H9 (cell line): ENCODE measurements around the gene GRIK1. TPM values are rescaled to one million over a fixed set of nuclear protein-coding genes. Genes with fewer than 3 reads are reported as not detected.

Source experiments
- DNase-seq: peaks from one replicate; pipeline ENCODE4 v3.0.0-alpha.2; 2017
- H2AFZ ChIP-seq: one replicate; pipeline ENCODE4 v1.6.1; 2013; ENCODE audit warnings: mild to moderate bottlenecking, low read length, control low read depth, moderate library complexity
- H2AK5ac ChIP-seq: 2 replicates; pipeline ENCODE4 v1.6.1; 2013; ENCODE audit warnings: low read length, control low read depth, mixed read lengths; ENCODE audit not compliant: insufficient read length
- H2BK120ac ChIP-seq: one replicate; pipeline ENCODE4 v1.6.1; 2013; ENCODE audit warnings: low read depth, mild to moderate bottlenecking, low read length, control low read depth, inconsistent platforms; ENCODE audit not compliant: poor library complexity, severe bottlenecking
- H2BK12ac ChIP-seq: 2 replicates; pipeline ENCODE4 v1.6.1; 2013; ENCODE audit warnings: low read length, control low read depth, mixed read lengths, low read depth; ENCODE audit not compliant: insufficient read length
- H2BK15ac ChIP-seq: 2 replicates; pipeline ENCODE4 v1.6.1; 2013; ENCODE audit warnings: low read depth, low read length, control low read depth
- H2BK20ac ChIP-seq: one replicate; pipeline ENCODE4 v1.6.1; 2013; ENCODE audit warnings: low read depth, mild to moderate bottlenecking, low read length, control low read depth, inconsistent platforms; ENCODE audit not compliant: poor library complexity, severe bottlenecking
- H2BK5ac ChIP-seq: 2 replicates; pipeline ENCODE4 v1.6.1; 2013; ENCODE audit warnings: low read length, control low read depth, mixed read lengths; ENCODE audit not compliant: insufficient read length
- H3K14ac ChIP-seq: 2 replicates; pipeline ENCODE4 v1.6.1; 2013; ENCODE audit warnings: low read length, control low read depth; ENCODE audit not compliant: insufficient read depth
- H3K18ac ChIP-seq: 2 replicates; pipeline ENCODE4 v1.6.1; 2013; ENCODE audit warnings: low read depth, mild to moderate bottlenecking, mixed read lengths, low read length, control low read depth; ENCODE audit not compliant: insufficient read length
- H3K23ac ChIP-seq: 2 replicates; pipeline ENCODE4 v1.6.1; 2013; ENCODE audit warnings: low read length, control low read depth, mixed read lengths, low read depth; ENCODE audit not compliant: insufficient read length
- H3K23me2 ChIP-seq: 2 replicates; pipeline ENCODE4 v1.6.1; 2013; ENCODE audit warnings: low read depth, mild to moderate bottlenecking, mixed read lengths, low read length, control low read depth; ENCODE audit not compliant: insufficient read length, poor library complexity, severe bottlenecking
- H3K27ac ChIP-seq: 2 replicates; pipeline ENCODE4 v1.5.1; 2013; ENCODE audit warnings: low read length, control low read depth, mixed read lengths, low read depth; ENCODE audit not compliant: insufficient read length
- H3K27me3 ChIP-seq: 2 replicates; pipeline ENCODE4 v1.6.1; 2013; ENCODE audit warnings: low read length, control low read depth, inconsistent platforms; ENCODE audit not compliant: insufficient read depth
- H3K4ac ChIP-seq: 2 replicates; pipeline ENCODE4 v1.6.1; 2013; ENCODE audit warnings: low read depth, mild to moderate bottlenecking, control low read depth, inconsistent platforms, low read length, moderate library complexity
- H3K4me1 ChIP-seq: 2 replicates; pipeline ENCODE4 v1.6.1; 2013; ENCODE audit warnings: low read length, control low read depth, inconsistent platforms; ENCODE audit not compliant: insufficient read depth
- H3K4me2 ChIP-seq: 2 replicates; pipeline ENCODE4 v1.6.1; 2013; ENCODE audit warnings: low read length, control low read depth, mixed read lengths; ENCODE audit not compliant: insufficient read length, insufficient read depth
- H3K56ac ChIP-seq: 2 replicates; pipeline ENCODE4 v1.6.1; 2013; ENCODE audit warnings: low read depth, mild to moderate bottlenecking, mixed read lengths, low read length, control low read depth; ENCODE audit not compliant: insufficient read length
- H3K79me1 ChIP-seq: 2 replicates; pipeline ENCODE4 v1.6.1; 2013; ENCODE audit warnings: low read depth, mild to moderate bottlenecking, moderate library complexity, low read length, control low read depth, inconsistent platforms; ENCODE audit not compliant: insufficient read depth, poor library complexity, severe bottlenecking
- H3K79me2 ChIP-seq: 2 replicates; pipeline ENCODE4 v1.6.1; 2013; ENCODE audit warnings: low read length, control low read depth, inconsistent platforms; ENCODE audit not compliant: insufficient read depth
- H3K9ac ChIP-seq: 2 replicates; pipeline ENCODE4 v1.6.1; 2013; ENCODE audit warnings: low read length, control low read depth, mixed read lengths; ENCODE audit not compliant: insufficient read length; ENCODE audit errors: extremely low read depth
- H3K9me3 ChIP-seq: one replicate; pipeline ENCODE4 v1.6.1; 2013; ENCODE audit warnings: low read depth, low read length, inconsistent platforms; ENCODE audit not compliant: control insufficient read depth
- H3T11ph ChIP-seq: one replicate; pipeline ENCODE4 v1.6.1; 2013; ENCODE audit warnings: mild to moderate bottlenecking, low read length, control low read depth, inconsistent platforms
- H4K20me1 ChIP-seq: one replicate; pipeline ENCODE4 v1.6.1; 2013; ENCODE audit not compliant: control insufficient read depth, insufficient read length, insufficient read depth
- H4K5ac ChIP-seq: 2 replicates; pipeline ENCODE4 v1.6.1; 2013; ENCODE audit warnings: low read depth, mild to moderate bottlenecking, mixed read lengths, low read length, control low read depth; ENCODE audit not compliant: insufficient read length
- H4K8ac ChIP-seq: replicated peaks from 2 replicates; pipeline ENCODE4 v1.6.1; 2013; ENCODE audit warnings: low read length, control low read depth, mixed read lengths, low read depth; ENCODE audit not compliant: insufficient read length
- H4K91ac ChIP-seq: 2 replicates; pipeline ENCODE4 v1.6.1; 2013; ENCODE audit warnings: low read depth, mild to moderate bottlenecking, moderate library complexity, mixed read lengths, low read length, control low read depth; ENCODE audit not compliant: insufficient read length
- H3K27ac Mint-ChIP-seq, 3 experiments: 2 replicates in 2 of 3; 3 replicates in 1 of 3; pipeline ENCODE4 v1.8.0; 2020 to 2021; ENCODE audit warnings: mixed read lengths in 3 of 3, mild to moderate bottlenecking in 1 of 3, moderate library complexity in 1 of 3
- H3K27me3 Mint-ChIP-seq: 2 replicates; pipeline ENCODE4 v1.8.0; 2021; ENCODE audit warnings: low read depth, mild to moderate bottlenecking, moderate library complexity, mixed read lengths
- H3K36me3 Mint-ChIP-seq, 3 experiments: 2 replicates in 2 of 3; 3 replicates in 1 of 3; pipeline ENCODE4 v1.8.0; 2020 to 2021; ENCODE audit warnings: low read depth in 3 of 3, mixed read lengths in 3 of 3; ENCODE audit not compliant: insufficient read depth in 1 of 3
- H3K4me1 Mint-ChIP-seq, 2 experiments: 2 replicates each; pipeline ENCODE4 v1.8.0; 2020; ENCODE audit warnings: mixed read lengths in 2 of 2
- H3K4me3 Mint-ChIP-seq, 2 experiments: 2 replicates in 1 of 2; 3 replicates in 1 of 2; pipeline ENCODE4 v1.8.0; 2020 to 2021; ENCODE audit warnings: mild to moderate bottlenecking in 2 of 2, mixed read lengths in 2 of 2, moderate library complexity in 1 of 2
- H3K9me3 Mint-ChIP-seq, 2 experiments: 2 replicates in 1 of 2; 3 replicates in 1 of 2; pipeline ENCODE4 v1.8.0; 2020; ENCODE audit warnings: mild to moderate bottlenecking in 2 of 2, mixed read lengths in 2 of 2, moderate library complexity in 1 of 2
- WGBS: extraction: QIAGEN DNeasy Blood & Tissue Kit; methylation state at CpG from one replicate; pipeline ENCODE4 v1.1.7; 2013; ENCODE audit warnings: missing lambda C conversion rate, low lambda C conversion rate, mixed read lengths; ENCODE audit not compliant: insufficient read length; ENCODE audit errors: extremely low coverage; 5-methylcytosine and 5-hydroxymethylcytosine counted together
- total RNA-seq: library from RNA; stranded (reverse); gene quantifications from 2 replicates; pipeline ENCODE4 v1.2.1, GENCODE V29; 2021
- TF ChIP-seq, protein P1 (sequence below): fragments of 200-600 bp; sonication (generic); conservative IDR thresholded peaks from 3 replicates; pipeline ENCODE4 v1.8.0; 2021; ENCODE audit warnings: antibody characterized with exemption, mild to moderate bottlenecking

GRIK1 gene
- total RNA-seq, 1 experiment from 2014 or later, result not detected

DNA sequence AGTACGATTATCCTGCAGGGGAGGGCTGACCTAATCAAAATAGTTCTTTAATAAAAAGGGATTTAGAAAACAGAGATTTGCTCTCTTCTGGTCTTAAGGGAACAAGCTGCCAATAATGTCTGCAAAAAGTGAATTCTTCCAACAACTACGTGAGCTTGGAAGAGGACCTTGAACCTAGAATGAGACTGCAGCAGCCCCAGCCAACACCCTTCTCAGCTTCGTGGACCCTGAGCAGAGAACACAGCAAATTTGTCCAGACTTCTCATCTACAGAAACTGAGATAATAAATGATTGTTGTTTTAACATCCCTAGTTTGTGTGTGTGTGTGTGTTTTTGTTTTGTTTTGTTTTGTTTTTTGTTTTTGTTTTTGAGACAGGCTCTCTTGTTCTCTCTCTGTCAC is 309.4 kb downstream of the GRIK1 start:
- TF ChIP-seq, protein P1, sequence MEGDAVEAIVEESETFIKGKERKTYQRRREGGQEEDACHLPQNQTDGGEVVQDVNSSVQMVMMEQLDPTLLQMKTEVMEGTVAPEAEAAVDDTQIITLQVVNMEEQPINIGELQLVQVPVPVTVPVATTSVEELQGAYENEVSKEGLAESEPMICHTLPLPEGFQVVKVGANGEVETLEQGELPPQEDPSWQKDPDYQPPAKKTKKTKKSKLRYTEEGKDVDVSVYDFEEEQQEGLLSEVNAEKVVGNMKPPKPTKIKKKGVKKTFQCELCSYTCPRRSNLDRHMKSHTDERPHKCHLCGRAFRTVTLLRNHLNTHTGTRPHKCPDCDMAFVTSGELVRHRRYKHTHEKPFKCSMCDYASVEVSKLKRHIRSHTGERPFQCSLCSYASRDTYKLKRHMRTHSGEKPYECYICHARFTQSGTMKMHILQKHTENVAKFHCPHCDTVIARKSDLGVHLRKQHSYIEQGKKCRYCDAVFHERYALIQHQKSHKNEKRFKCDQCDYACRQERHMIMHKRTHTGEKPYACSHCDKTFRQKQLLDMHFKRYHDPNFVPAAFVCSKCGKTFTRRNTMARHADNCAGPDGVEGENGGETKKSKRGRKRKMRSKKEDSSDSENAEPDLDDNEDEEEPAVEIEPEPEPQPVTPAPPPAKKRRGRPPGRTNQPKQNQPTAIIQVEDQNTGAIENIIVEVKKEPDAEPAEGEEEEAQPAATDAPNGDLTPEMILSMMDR, result no peak
- Histone ChIP-seq H2AK5ac (no peak overlapping the region), H4K91ac (no peak overlapping the region), H3K9me3 (no peaks in the 10 kb centered on the region), H3K79me1 (no peaks in the 10 kb centered on the region), H3K27me3 (no peaks in the 10 kb centered on the region), H3K18ac (no peak overlapping the region), H2BK20ac (no peak overlapping the region), H2BK120ac (no peak overlapping the region), H3K27ac (no peak overlapping the region), H3K23ac (no peak overlapping the region), H3K56ac (no peak overlapping the region), H4K8ac (no peak overlapping the region), H3K4me2 (no peak overlapping the region), H3K4ac (no peak overlapping the region), H4K20me1 (no peaks in the 10 kb centered on the region), H2BK15ac (no peak overlapping the region), H2AFZ (no peak overlapping the region), H3K79me2 (no peaks in the 10 kb centered on the region), H3T11ph (no peak overlapping the region), H4K5ac (no peak overlapping the region), H3K9ac (no peak overlapping the region), H2BK12ac (no peak overlapping the region), H3K14ac (no peak overlapping the region), H3K4me1 (no peaks in the 10 kb centered on the region), H2BK5ac (no peak overlapping the region), H3K23me2 (no peaks in the 10 kb centered on the region)
- H3K27ac Mint-ChIP-seq, result no peak overlapping the region
- no peak overlapping the region for H3K4me3 Mint-ChIP-seq
- peaks cover 2% of the 10 kb centered on the region; the same call in 1 of the 2 replicates for H3K27me3 Mint-ChIP-seq
- no peaks in the 10 kb centered on the region for H3K9me3 Mint-ChIP-seq
- no peaks in the 10 kb centered on the region for H3K4me1 Mint-ChIP-seq
- no peaks in the 10 kb centered on the region for H3K36me3 Mint-ChIP-seq
- WGBS, result no CpG with 5 or more reads among the region's 3 CpGs
- no peak for DNase-seq
